ENCODE results near the gene TMEM205.
"Not testable (repeated sequence)": the region's sequence is repeated elsewhere in the genome, so short reads cannot be mapped to it uniquely, and the experiment has no call there.

The TMEM205 gene

DNA sequence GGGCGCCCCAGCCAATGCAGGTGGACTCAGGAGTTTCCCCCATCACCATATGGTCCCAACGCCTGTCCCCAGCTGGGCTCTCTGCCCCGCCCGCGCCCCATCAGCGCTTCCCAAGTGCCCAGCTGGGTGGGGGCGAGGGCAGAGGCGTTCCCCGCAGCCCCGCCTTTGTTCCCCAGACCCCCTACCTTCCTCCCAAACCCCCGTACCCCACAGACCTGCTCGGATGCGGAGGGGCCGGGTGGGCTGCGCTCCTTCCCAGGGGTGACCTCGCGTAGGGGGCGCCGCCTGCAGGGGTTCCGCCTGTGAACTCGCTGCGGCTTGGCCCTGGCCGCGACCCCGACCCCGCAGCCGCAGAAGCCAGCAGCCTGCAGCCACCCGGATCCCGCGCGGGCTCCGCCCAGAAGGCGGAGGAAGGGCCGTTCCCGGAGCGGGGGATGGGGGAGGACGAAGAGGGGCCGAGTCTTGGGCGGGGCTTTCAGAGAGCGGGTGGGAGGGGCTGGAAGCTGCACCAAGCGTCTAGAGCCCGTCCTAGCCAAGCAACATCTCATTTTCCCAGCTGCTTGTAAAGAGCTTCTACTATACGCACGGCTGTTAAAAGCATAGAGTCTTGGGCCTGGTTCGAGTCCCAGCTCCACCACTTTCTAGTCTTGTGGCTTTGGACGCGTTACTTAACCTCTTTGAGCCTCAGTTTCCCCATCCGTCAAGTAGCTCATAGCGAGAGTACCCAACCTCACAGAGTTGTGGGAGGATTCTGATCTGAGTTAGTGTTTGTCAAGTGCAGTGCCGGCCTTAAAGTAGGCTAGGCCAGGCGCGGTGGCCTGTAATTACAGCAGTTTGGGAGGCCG lies 6.6 kb downstream of the TMEM205 start, which contains the start of gene RAB3D:
TSS of gene RAB3D (minus strand) at position 404 of the 845 bp plus-strand sequence. CDS start 2,258 bp downstream, outside the sequence.
- peak; percentile 82 for DNase-seq

GRCh38 chr19:11338569-11339253 lies 7.4 kb downstream of the TMEM205 start:
- no peak for DNase-seq

- no peak for DNase-seq
Measured at GRCh38 chr19:11338121-11338520, 7.9 kb downstream of the TMEM205 start.

DNA sequence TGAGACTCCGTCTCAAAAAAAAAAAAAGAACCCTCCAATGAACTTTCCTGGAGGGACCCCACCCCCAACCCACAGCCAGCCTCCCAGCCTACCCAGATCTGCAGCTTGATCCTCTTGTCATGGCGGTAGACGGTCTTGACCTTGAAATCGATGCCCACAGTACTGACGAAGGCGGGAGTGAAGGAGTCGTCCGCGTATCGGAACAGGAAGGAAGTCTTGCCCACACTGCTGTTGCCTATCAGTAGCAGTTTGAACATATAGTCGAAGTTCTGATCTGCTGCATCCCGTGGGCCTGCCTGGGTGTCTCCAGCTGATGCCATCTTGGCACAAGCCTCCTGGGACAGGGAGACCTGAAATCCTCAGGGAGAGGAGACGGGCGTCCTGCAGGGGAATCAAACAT lies 9.0 kb downstream of the TMEM205 start:
- no peak for DNase-seq

- no peak for DNase-seq
Measured at GRCh38 chr19:11335449-11336146, 10.5 kb downstream of the TMEM205 start.

DNA sequence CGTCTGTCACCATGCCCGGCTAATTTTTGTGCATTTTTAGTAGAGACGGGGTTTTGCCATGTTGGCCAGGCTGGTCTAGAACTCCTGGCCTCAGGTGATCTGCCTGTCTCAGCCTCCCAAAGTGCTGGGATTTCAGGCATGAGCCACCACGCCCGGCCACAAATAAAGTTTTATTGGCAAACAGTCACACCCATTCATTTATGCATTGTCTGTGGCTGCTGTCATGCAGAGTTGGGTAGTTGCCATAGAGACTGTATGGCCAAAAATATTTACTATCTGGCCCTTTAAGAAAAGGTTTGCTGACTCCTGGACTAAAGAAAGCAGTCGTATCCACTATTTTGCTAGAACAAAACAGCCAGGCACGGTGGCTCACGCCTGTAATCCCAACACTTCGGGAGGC lies 12.2 kb downstream of the TMEM205 start:
- DNase-seq, result peak; percentile 21

- no peak for DNase-seq
Measured at GRCh38 chr19:11332822-11333221, 13.2 kb downstream of the TMEM205 start.

- no peak for DNase-seq
Measured at GRCh38 chr19:11331502-11331901, 14.6 kb downstream of the TMEM205 start.

DNA sequence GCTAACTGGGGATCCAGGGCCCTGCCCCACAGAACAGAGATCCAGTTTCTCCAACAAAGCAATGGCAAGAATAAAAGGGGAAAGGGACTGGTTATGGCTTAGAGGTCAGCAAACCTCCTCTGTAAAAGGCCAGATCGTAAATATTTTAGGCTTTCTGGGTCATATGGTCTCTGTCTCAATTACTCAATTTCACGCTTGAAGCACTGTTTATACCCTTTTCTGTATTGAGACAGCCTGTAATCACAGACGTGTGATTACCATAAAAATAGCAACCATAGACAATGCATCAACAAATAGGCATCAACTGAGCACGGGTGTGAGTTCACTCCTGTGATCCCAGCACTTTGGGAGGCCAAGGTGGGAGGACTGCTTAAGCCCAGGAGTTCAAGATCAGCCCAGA lies 15.9 kb downstream of the TMEM205 start:
- DNase-seq, result no peak

- DNase-seq, result no peak
Measured at GRCh38 chr19:11325544-11325943, 20.5 kb downstream of the TMEM205 start.

- no peak for DNase-seq
Measured at GRCh38 chr19:11324748-11325389, 21.2 kb downstream of the TMEM205 start.

GRCh38 chr19:11324079-11324661 lies 21.9 kb downstream of the TMEM205 start:
- peak; percentile 80 for DNase-seq

- no peak for DNase-seq
Measured at GRCh38 chr19:11323601-11324078, 22.4 kb downstream of the TMEM205 start.

DNA sequence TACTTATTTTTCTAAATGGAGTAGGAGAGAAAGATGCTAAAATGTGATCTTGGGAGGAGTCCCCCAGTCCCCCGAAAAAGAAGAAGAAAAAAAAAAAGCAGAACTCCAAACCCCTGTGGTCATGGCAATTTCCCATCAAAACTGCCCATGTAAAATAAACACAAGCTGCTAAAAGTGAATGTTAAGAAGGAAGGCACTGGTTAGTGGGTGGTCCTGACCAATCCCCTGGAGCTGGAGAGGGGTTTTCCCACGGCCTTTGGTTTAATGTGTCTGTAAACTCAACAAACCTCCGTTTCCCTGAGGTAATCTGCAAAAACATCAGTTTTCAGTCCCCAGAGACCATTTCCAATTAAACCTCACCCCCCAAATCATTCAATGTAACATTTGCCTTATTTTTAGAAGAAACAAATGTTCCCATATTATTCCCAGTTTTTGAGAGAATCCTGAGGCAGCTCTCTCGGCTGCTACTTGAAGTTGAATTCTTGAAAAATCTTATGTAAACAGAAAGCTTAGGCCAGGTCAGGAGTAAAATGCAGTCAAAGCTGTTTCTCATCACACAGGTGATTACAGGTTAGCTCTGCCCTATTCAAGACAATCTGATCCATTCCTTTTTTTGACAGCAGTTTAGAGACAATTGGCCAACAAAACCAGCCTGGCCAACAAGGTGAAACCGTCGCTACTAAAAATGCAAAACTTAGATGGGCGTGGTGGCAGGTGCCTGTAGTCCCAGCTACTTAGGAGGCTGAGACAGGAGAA lies 23.6 kb downstream of the TMEM205 start:
- DNase-seq, result no peak

DNA sequence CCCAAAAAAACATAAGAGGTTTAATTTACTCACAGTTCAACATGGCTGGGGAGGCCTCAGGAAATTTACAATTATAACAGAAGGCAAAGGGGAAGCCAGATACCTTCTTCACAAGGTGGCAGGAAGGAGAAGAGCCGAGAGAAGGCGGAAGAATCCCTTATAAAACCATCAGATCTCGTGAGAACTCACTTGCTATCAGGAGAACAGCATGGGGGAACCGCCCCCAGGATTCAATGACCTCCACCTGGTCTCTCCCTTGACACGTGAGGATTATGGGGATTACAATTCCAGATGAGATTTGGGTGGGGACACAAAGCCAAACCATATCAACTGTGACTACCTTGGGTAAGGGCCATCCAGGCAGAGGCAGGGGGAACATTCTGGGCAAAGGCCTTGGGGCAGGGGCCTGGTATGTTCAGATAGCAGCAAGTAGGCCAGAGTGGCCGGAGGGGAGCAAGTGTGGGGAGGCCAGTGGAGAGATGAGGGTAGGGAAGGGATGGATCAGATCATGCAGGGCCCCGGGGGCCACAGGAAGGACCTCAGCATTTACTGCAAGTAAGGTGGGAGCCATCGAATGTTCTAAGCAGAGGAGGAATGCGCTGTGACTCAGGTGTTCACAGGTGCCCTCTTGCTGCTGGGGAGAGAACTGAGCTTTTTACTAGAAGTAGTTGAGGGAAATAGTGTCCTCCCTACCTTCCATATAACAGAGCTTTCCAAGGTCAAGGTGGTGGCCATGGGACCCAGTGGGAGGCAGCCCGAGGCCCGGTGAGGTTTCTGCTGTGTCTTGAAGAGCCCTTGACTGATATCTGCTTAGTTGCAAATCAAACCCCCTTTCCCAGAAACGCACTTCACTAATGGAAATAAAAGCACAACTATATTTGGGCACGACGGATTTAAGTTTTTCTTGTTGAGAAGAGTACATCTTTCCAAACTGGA lies 24.6 kb downstream of the TMEM205 start:
- no peak for DNase-seq

DNA sequence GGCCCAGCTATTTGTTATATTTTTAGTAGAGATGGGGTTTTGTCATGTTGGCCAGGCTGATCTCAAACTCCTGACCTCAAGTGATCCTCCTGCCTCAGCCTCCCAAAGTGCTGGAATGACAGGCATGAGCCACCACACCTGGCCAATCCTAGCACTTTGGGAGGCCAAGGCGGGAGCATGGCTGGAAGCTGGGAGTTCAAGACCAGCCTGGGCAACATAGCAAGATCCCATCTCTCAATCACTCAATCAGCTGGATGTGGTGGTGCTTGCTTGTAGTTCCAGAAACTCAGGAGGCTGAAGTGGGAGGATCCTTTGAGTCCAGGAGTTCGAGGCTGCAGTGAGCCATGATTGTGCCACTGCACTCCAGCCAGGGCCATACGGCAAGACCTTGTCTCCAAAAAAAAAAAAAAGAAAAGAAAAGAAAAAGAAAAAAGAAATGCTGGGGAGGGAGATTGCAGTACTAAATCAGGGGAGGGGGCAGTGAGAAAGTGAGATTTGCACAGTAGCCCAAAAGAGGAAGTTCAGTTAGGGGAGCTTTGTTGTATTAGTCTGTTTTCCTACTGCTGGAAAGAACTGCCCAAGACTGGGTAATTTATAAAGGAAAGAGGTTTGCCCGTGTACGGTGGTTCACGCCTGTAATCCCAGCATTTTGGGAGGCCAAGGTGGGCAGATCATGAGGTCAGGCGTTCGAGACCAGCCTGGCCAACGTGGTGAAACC lies 25.6 kb downstream of the TMEM205 start:
- DNase-seq, result not testable (repeated sequence)

DNA sequence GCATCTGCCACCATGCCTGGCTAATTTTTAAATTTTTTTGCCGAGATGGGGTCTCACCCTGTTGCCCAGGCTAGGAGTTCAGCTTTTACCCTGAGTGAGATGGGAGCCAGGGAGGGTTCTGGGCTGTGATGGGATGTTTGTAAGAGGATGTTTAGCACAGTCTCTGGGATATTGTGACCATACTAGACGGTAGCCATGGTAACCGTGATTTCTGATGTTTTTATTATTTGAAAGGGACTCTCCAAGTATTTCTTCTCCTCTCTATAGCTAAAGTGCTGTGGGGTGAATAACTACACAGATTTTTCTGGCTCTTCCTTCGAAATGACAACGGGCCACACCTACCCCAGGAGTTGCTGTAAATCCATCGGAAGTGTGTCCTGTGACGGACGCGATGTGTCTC lies 39.7 kb downstream of the TMEM205 start:
- DNase-seq, result no peak

GRCh38 chr19:11304936-11305335 lies 41.1 kb downstream of the TMEM205 start:
- no peak for DNase-seq

DNA sequence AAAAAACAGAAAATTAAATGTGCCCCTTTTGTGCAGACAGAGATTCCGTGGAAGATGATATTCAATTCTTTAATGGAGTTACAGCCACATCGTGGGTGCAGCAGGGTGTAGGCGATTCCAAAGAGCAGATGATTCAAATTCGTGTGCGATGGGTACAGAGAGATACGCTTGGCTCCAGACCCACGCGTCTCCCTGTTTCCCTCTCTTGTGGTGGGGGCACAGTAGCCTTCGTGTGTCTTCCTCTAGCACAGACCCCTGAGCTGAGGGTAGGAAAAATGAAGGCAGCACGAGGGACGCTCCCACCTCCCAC lies 45.3 kb downstream of the TMEM205 start:
- DNase-seq, result no peak
